HUES64 (cell line): ENCODE measurements around the gene DMRT1.
"Not testable (repeated sequence)": the region's sequence is repeated elsewhere in the genome, so short reads cannot be mapped to it uniquely, and the experiment has no call there.

Experiments used
- H3K27ac ChIP-seq: 2 replicates; pipeline ENCODE4 v1.7.0; 2013; ENCODE audit warnings: low read depth, low read length, inconsistent platforms
- H3K27me3 ChIP-seq: 2 replicates; pipeline ENCODE4 v1.6.1; 2013; ENCODE audit warnings: mild to moderate bottlenecking, low read length; ENCODE audit not compliant: insufficient read depth
- H3K36me3 ChIP-seq: 2 replicates; pipeline ENCODE4 v1.6.1; 2013; ENCODE audit warnings: mild to moderate bottlenecking, low read length; ENCODE audit not compliant: insufficient read depth
- H3K4me1 ChIP-seq: 2 replicates; pipeline ENCODE4 v1.6.1; 2013; ENCODE audit warnings: mild to moderate bottlenecking, low read length, moderate library complexity; ENCODE audit not compliant: insufficient read depth
- H3K4me3 ChIP-seq: 2 replicates; pipeline ENCODE4 v1.5.1; 2013; ENCODE audit warnings: mild to moderate bottlenecking, low read length, moderate library complexity
- H3K9ac ChIP-seq: 2 replicates; pipeline ENCODE4 v1.6.1; 2013; ENCODE audit warnings: mild to moderate bottlenecking, low read depth, low read length
- H3K9me3 ChIP-seq: 2 replicates; pipeline ENCODE4 v1.6.1; 2013; ENCODE audit warnings: low read depth, low read length; ENCODE audit not compliant: insufficient read depth
- WGBS: fragments of 150-250, 120-280 bp; methylation state at CpG from one replicate; pipeline ENCODE4 v1.1.7; 2013; ENCODE audit warnings: missing lambda C conversion rate; 5-methylcytosine and 5-hydroxymethylcytosine counted together

The DMRT1 gene

GRCh38 chr9:899440-900184 lies 58.1 kb downstream of the DMRT1 start:
- Histone ChIP-seq H3K27ac (no peak overlapping the region; the same call in 1 of the 2 replicates), H3K4me3 (no peak overlapping the region), H3K9me3 (no peaks in the 10 kb centered on the region), H3K27me3 (no peaks in the 10 kb centered on the region), H3K4me1 (peaks cover 27% of the 10 kb centered on the region), H3K9ac (no peak overlapping the region), H3K36me3 (no peaks in the 10 kb centered on the region)
- WGBS: 69% methylated on average over 12 of the region's 12 CpGs

GRCh38 chr9:903886-904285 lies 62.4 kb downstream of the DMRT1 start:
- Histone ChIP-seq H3K27me3 (no peaks in the 10 kb centered on the region), H3K4me3 (no peak overlapping the region), H3K27ac (no peak overlapping the region), H3K9ac (no peak overlapping the region), H3K4me1 (peaks cover 29% of the 10 kb centered on the region), H3K36me3 (no peaks in the 10 kb centered on the region), H3K9me3 (no peaks in the 10 kb centered on the region)
- 80% methylated on average over 2 of the region's 3 CpGs for WGBS

- Histone ChIP-seq H3K27ac (no peak overlapping the region), H3K36me3 (no peaks in the 10 kb centered on the region), H3K4me3 (no peak overlapping the region), H3K9me3 (no peaks in the 10 kb centered on the region), H3K4me1 (peaks cover 34% of the 10 kb centered on the region), H3K9ac (no peak overlapping the region), H3K27me3 (no peaks in the 10 kb centered on the region)
- WGBS: 84% methylated on average over 6 of the region's 6 CpGs
Measured at GRCh38 chr9:905906-906305, 64.4 kb downstream of the DMRT1 start.

GRCh38 chr9:908536-909205 lies 67.2 kb downstream of the DMRT1 start:
- WGBS: 2% methylated on average over 10 of the region's 10 CpGs
- H3K9me3 ChIP-seq: no peaks in the 10 kb centered on the region
- H3K27ac ChIP-seq: peak overlapping the region; percentile 71
- peaks cover 26% of the 10 kb centered on the region for H3K4me1 ChIP-seq
- peak overlapping the region; percentile 41 for H3K4me3 ChIP-seq
- H3K27me3 ChIP-seq: no peaks in the 10 kb centered on the region
- peak overlapping the region; percentile 55; the same call in 1 of the 2 replicates for H3K9ac ChIP-seq
- no peaks in the 10 kb centered on the region for H3K36me3 ChIP-seq

- H3K27ac ChIP-seq: no peak overlapping the region
- peaks cover 26% of the 10 kb centered on the region for H3K4me1 ChIP-seq
- H3K4me3 ChIP-seq: no peak overlapping the region
- H3K9ac ChIP-seq: no peak overlapping the region
- no peaks in the 10 kb centered on the region for H3K9me3 ChIP-seq
- no peaks in the 10 kb centered on the region for H3K27me3 ChIP-seq
- H3K36me3 ChIP-seq: no peaks in the 10 kb centered on the region
- WGBS: 77% methylated on average over 4 of the region's 4 CpGs
Measured at GRCh38 chr9:911005-911404, 69.5 kb downstream of the DMRT1 start.

GRCh38 chr9:912776-913175 lies 71.3 kb downstream of the DMRT1 start:
- WGBS: 86% methylated on average over 1 of the region's 1 CpG
- H3K9ac ChIP-seq: no peak overlapping the region
- H3K9me3 ChIP-seq: no peaks in the 10 kb centered on the region
- no peaks in the 10 kb centered on the region for H3K27me3 ChIP-seq
- no peaks in the 10 kb centered on the region for H3K36me3 ChIP-seq
- H3K27ac ChIP-seq: no peak overlapping the region
- H3K4me3 ChIP-seq: no peak overlapping the region
- peaks cover 26% of the 10 kb centered on the region for H3K4me1 ChIP-seq

GRCh38 chr9:913526-913925 lies 72.0 kb downstream of the DMRT1 start:
- not testable (repeated sequence) for H3K9ac ChIP-seq, H3K9me3 ChIP-seq, H3K27ac ChIP-seq, H3K36me3 ChIP-seq, H3K4me3 ChIP-seq, H3K27me3 ChIP-seq
- peaks cover 19% of the 10 kb centered on the region for H3K4me1 ChIP-seq
- WGBS: 87% methylated on average over 10 of the region's 10 CpGs

GRCh38 chr9:917730-918129 lies 76.2 kb downstream of the DMRT1 start:
- no peaks in the 10 kb centered on the region for H3K27me3 ChIP-seq
- no CpG with 5 or more reads among the region's 3 CpGs for WGBS

GRCh38 chr9:920927-921326 lies 79.4 kb downstream of the DMRT1 start:
- Histone ChIP-seq H3K36me3 (no peaks in the 10 kb centered on the region), H3K27me3 (no peaks in the 10 kb centered on the region), H3K9me3 (no peaks in the 10 kb centered on the region), H3K9ac (no peak overlapping the region), H3K4me3 (no peak overlapping the region), H3K27ac (no peak overlapping the region), H3K4me1 (peaks cover 9% of the 10 kb centered on the region; the same call in 1 of the 2 replicates)
- WGBS: 70% methylated on average over 4 of the region's 4 CpGs

More at GRCh38 chr9:917730-918129, 76.2 kb downstream of the DMRT1 start:
- no peaks in the 10 kb centered on the region for H3K36me3 ChIP-seq
- no peaks in the 10 kb centered on the region for H3K9me3 ChIP-seq
- peaks cover 12% of the 10 kb centered on the region; the same call in 1 of the 2 replicates for H3K4me1 ChIP-seq
- H3K27ac ChIP-seq: no peak overlapping the region
- H3K4me3 ChIP-seq: no peak overlapping the region
- no peak overlapping the region for H3K9ac ChIP-seq

GRCh38 chr9:922171-922570 lies 80.7 kb downstream of the DMRT1 start:
- H3K4me1 ChIP-seq: peaks cover 9% of the 10 kb centered on the region; the same call in 1 of the 2 replicates
- no peak overlapping the region for H3K4me3 ChIP-seq
- no peaks in the 10 kb centered on the region for H3K36me3 ChIP-seq
- no peaks in the 10 kb centered on the region for H3K9me3 ChIP-seq
- 96% methylated on average over 4 of the region's 4 CpGs for WGBS
- no peak overlapping the region for H3K27ac ChIP-seq
- H3K27me3 ChIP-seq: no peaks in the 10 kb centered on the region
- H3K9ac ChIP-seq: no peak overlapping the region

- Histone ChIP-seq H3K4me1 (peaks cover 9% of the 10 kb centered on the region; the same call in 1 of the 2 replicates), H3K4me3 (no peak overlapping the region), H3K9ac (no peak overlapping the region), H3K9me3 (no peaks in the 10 kb centered on the region), H3K36me3 (no peaks in the 10 kb centered on the region), H3K27ac (no peak overlapping the region), H3K27me3 (no peaks in the 10 kb centered on the region)
- WGBS: 93% methylated on average over 7 of the region's 7 CpGs
Measured at GRCh38 chr9:922731-923130, 81.2 kb downstream of the DMRT1 start.
